ENCODE data around the gene ZNF410. TPM values are rescaled to one million over a fixed set of nuclear protein-coding genes. Genes with fewer than 3 reads are reported as not detected.
A peak's percentile ranks its signal among the peaks of the same experiment; 100 is the strongest.

The ZNF410 gene
- total RNA-seq, 2 experiments from 2014 or later, result 54.9 to 56.1 TPM

- no peak overlapping the region for H3K4me3 Mint-ChIP-seq
- CTCF ChIA-PET, result interaction anchor here (1.1 to 1.2 kb wide), 3 partner anchors 8 to 89 kb away, joined by 3 to 5 read pairs (median 3); no protein-coding TSS in a partner anchor
Observed at GRCh38 chr14:73846947-73847346, 39.7 kb upstream of the ZNF410 start.

DNA sequence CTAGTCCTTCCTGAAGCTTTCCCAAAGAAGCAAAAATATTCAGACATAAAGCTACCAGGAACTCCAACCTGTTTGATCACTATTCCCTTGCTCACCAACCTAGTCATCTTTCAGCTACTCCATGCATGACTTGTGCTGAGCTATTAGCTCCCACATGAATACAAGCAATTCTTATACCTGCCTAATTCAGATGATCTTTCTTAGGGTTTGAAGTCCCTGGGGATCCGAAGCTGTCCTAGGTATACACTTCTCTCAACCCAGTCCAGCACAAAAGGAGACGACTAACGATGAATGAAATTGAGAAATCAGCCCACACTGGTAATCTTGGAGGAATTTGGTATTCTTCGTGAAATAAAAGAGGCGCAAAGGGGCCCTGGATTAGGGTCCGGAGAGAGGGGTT, 35.7 kb upstream of the ZNF410 start:
- Mint-ChIP-seq H3K4me3 (peak overlapping the region; percentile 87), H3K27ac (peak overlapping the region; percentile 99)
- POLR2A ChIA-PET, result interaction anchor here (0.6 to 3.6 kb wide), 10 partner anchors 36 to 282 kb away, joined by 3 to 19 read pairs (median 4); partner anchors contain the start of gene ZNF410

More at GRCh38 chr14:73846947-73847346, 39.7 kb upstream of the ZNF410 start:
- ATAC-seq, result no peak
- POLR2A ChIA-PET, result no interaction called here
- Mint-ChIP-seq H3K36me3 (ENCODE audit: low read depth) (no peaks in the 10 kb centered on the region), H3K27me3 (no peaks in the 10 kb centered on the region), H3K4me1 (ENCODE audit: low read depth) (peaks cover 7% of the 10 kb centered on the region), H3K27ac (no peak overlapping the region), H3K9me3 (no peaks in the 10 kb centered on the region)
- DNase-seq, result no peak
- TF ChIP-seq, protein P1, sequence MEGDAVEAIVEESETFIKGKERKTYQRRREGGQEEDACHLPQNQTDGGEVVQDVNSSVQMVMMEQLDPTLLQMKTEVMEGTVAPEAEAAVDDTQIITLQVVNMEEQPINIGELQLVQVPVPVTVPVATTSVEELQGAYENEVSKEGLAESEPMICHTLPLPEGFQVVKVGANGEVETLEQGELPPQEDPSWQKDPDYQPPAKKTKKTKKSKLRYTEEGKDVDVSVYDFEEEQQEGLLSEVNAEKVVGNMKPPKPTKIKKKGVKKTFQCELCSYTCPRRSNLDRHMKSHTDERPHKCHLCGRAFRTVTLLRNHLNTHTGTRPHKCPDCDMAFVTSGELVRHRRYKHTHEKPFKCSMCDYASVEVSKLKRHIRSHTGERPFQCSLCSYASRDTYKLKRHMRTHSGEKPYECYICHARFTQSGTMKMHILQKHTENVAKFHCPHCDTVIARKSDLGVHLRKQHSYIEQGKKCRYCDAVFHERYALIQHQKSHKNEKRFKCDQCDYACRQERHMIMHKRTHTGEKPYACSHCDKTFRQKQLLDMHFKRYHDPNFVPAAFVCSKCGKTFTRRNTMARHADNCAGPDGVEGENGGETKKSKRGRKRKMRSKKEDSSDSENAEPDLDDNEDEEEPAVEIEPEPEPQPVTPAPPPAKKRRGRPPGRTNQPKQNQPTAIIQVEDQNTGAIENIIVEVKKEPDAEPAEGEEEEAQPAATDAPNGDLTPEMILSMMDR (IDR thresholded peaks at IDR 0.05), result no peak
- intact Hi-C loops (cut with micrococcal nuclease), result no loop called here

DNA sequence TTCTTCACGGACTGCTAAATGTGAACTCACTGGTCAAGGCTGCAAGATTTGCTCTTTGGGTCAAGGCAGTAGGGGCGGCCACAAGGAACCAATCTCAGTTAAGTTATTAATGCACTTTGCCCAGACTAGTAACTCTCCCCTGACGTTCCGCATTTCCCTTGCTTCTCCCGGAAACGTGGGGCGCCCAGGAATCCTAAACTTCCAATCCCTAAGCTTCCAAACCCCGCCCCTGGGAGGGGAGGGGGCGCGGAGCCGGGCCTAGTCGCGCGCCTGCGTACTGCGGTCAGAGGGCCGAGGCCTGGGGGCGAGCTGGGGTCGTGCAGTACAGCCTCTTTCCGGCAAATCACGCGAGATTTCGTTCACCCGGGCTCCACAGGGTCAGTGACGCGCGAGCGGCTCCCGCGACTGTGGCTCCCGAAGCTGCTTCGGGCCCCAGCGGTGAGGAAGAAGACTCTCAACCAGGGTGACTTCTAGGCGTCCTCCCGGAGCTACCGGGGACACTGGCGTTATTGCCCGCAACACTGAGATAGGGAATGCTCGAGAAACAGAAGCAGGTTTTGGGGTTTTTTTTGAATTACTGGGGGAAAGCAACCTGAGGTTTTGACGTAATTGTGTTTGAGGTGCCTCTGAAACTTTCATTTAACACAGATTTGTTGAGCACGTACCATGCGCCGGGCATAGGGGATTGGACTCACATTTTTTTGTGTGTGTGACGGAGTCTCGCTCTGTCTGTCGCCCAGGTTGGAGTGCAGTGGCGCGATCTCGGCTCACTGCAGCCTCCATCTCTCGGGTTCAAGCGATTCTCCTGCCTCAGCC, 34.9 kb upstream of the ZNF410 start, which contains the start of gene PTGR2:
Gene PTGR2, plus strand, starts transcription at position 265 of the 816 bp plus-strand sequence. CDS start 7,032 bp downstream, outside the sequence.
- ChIA-PET POLR2A (interaction anchor here (0.6 to 3.6 kb wide), 13 partner anchors 16 to 282 kb away, joined by 3 to 19 read pairs (median 3); partner anchors contain the start of genes COQ6, FAM161B and ZNF410), CTCF (interaction anchor here (0.9 to 1.8 kb wide), 9 partner anchors 9 to 123 kb away, joined by 3 to 9 read pairs (median 3); no protein-coding TSS in a partner anchor)
- H3K9me3 Mint-ChIP-seq, result no peaks in the 10 kb centered on the region
- DNase-seq, result peak; percentile 94
- peaks cover 15% of the 10 kb centered on the region for H3K4me1 Mint-ChIP-seq (ENCODE audit: low read depth)
- no peaks in the 10 kb centered on the region for H3K27me3 Mint-ChIP-seq
- peaks cover 2% of the 10 kb centered on the region for H3K36me3 Mint-ChIP-seq (ENCODE audit: low read depth)
- peak within 1 kb of the TSS; percentile 99 for H3K27ac Mint-ChIP-seq
- peak within 1 kb of the TSS; percentile 87 for H3K4me3 Mint-ChIP-seq
- TF ChIP-seq, protein P1 (IDR thresholded peaks at IDR 0.05), result no peak
- intact Hi-C loops (cut with micrococcal nuclease), result no loop called here
- peak; percentile 98 for ATAC-seq

More for the DNA sequence above, 35.7 kb upstream of the ZNF410 start:
- Mint-ChIP-seq H3K9me3 (no peaks in the 10 kb centered on the region), H3K4me1 (ENCODE audit: low read depth) (peaks cover 15% of the 10 kb centered on the region), H3K27me3 (no peaks in the 10 kb centered on the region), H3K36me3 (ENCODE audit: low read depth) (peaks cover 2% of the 10 kb centered on the region)
- CTCF ChIA-PET, result interaction anchor here (0.9 to 1.8 kb wide), 6 partner anchors 9 to 122 kb away, joined by 3 to 9 read pairs (median 4); no protein-coding TSS in a partner anchor
- no peak for ATAC-seq
- intact Hi-C loops (cut with micrococcal nuclease), result no loop called here
- DNase-seq, result no peak
- TF ChIP-seq, protein P1 (IDR thresholded peaks at IDR 0.05), result no peak

DNA sequence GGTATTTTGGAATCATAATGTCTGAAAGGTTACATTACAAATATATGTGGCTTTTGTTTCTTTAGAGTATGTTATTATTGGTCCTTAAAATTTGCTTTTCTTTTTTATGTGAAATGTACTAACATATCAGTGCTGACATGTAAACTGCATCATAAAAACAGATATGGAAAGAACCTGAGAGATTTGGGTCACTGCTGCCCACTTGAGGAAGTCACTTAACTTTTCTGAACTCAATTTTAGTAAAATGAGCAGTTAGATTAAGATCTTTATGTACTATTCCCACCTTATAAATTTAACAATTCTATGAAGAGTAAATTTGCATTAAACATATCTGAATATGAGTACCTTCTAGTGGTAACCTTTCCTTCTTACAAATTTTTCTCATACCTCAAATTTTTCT, 27.5 kb upstream of the ZNF410 start:
- CTCF ChIA-PET, result interaction anchor here (0.9 kb wide), 1 partner anchor 130 kb away, joined by 3 read pairs; no protein-coding TSS in a partner anchor
- POLR2A ChIA-PET, result no interaction called here
- H3K27ac Mint-ChIP-seq, result no peak overlapping the region
- no peaks in the 10 kb centered on the region for H3K27me3 Mint-ChIP-seq
- TF ChIP-seq, protein P1 (IDR thresholded peaks at IDR 0.05), result no peak
- no peak overlapping the region for H3K4me3 Mint-ChIP-seq
- no peaks in the 10 kb centered on the region for H3K9me3 Mint-ChIP-seq
- H3K4me1 Mint-ChIP-seq (ENCODE audit: low read depth), result no peaks in the 10 kb centered on the region
- H3K36me3 Mint-ChIP-seq (ENCODE audit: low read depth), result no peaks in the 10 kb centered on the region
- intact Hi-C loops (cut with micrococcal nuclease), result no loop called here
- ATAC-seq (no peak), DNase-seq (no peak)

DNA sequence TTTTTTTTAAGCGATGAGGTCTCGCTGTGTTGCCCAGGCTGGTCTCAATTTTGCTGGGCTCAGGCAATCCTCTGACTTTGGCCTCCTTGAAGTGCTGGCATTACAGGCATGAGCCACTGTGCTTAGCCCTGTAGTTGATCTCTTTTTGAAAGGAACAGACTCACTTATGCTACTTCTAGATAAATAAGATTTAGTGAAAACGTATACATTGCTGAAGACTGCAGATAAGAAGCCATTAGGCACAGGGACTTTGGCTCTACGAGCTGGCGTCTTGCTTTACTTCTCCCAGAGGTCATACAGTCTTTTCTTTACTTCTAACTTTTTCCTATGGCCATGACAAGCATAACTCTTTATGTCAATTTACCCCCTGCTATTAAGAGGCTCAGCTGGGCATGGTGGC, 25.6 kb upstream of the ZNF410 start:
- no peak overlapping the region for H3K4me3 Mint-ChIP-seq
- H3K36me3 Mint-ChIP-seq (ENCODE audit: low read depth), result no peaks in the 10 kb centered on the region
- ATAC-seq (no peak), DNase-seq (no peak)
- TF ChIP-seq, protein P1 (IDR thresholded peaks at IDR 0.05), result no peak
- H3K9me3 Mint-ChIP-seq, result no peaks in the 10 kb centered on the region
- H3K27me3 Mint-ChIP-seq, result no peaks in the 10 kb centered on the region
- no peak overlapping the region for H3K27ac Mint-ChIP-seq
- H3K4me1 Mint-ChIP-seq (ENCODE audit: low read depth), result no peaks in the 10 kb centered on the region
- POLR2A ChIA-PET, result no interaction called here
- CTCF ChIA-PET, result no interaction called here
- intact Hi-C loops (cut with micrococcal nuclease), result no loop called here
